ENCODE data around the gene NNMT.
"Not testable (repeated sequence)": the region's sequence is repeated elsewhere in the genome, so short reads cannot be mapped to it uniquely, and the experiment has no call there.

NNMT gene

GRCh38 chr11:114311946-114312345 lies 15.7 kb downstream of the NNMT start:
- DNase-seq = no peak

- no peak for DNase-seq
Observed at GRCh38 chr11:114314096-114314495, 17.9 kb downstream of the NNMT start.

- DNase-seq = no peak
Observed at GRCh38 chr11:114315749-114316368, 19.7 kb downstream of the NNMT start.

- DNase-seq = no peak
Observed at GRCh38 chr11:114316980-114317786, 21.0 kb downstream of the NNMT start.

GRCh38 chr11:114317787-114318137 lies 21.6 kb downstream of the NNMT start:
- DNase-seq = no peak

- no peak for DNase-seq
Observed at GRCh38 chr11:114318361-114318760, 22.2 kb downstream of the NNMT start.

- DNase-seq = no peak
Observed at GRCh38 chr11:114319716-114320328, 23.6 kb downstream of the NNMT start.

- DNase-seq = no peak
Observed at GRCh38 chr11:114321621-114322257, 25.5 kb downstream of the NNMT start.

GRCh38 chr11:114322934-114323333 lies 26.7 kb downstream of the NNMT start:
- DNase-seq = no peak

- DNase-seq = no peak
Observed at GRCh38 chr11:114326151-114326550, 30.0 kb downstream of the NNMT start.

- DNase-seq = no peak
Observed at GRCh38 chr11:114326776-114327175, 30.6 kb downstream of the NNMT start.

- no peak for DNase-seq
Observed at GRCh38 chr11:114330373-114330772, 34.2 kb downstream of the NNMT start.

- DNase-seq = peak; percentile 51 to 75 (median 67)
Observed at GRCh38 chr11:114340311-114341131, 44.3 kb downstream of the NNMT start.

- DNase-seq = not testable (repeated sequence)
Observed at GRCh38 chr11:114341667-114342066, 45.5 kb downstream of the NNMT start.

- DNase-seq = no peak
Observed at GRCh38 chr11:114342476-114342875, 46.3 kb downstream of the NNMT start.

GRCh38 chr11:114343020-114343419 lies 46.8 kb downstream of the NNMT start:
- DNase-seq = no peak

- DNase-seq = no peak
Observed at GRCh38 chr11:114343493-114343892, 47.3 kb downstream of the NNMT start.

- DNase-seq = no peak
Observed at GRCh38 chr11:114344494-114344893, 48.3 kb downstream of the NNMT start.

GRCh38 chr11:114345575-114346222 lies 49.5 kb downstream of the NNMT start:
- no peak for DNase-seq

- peak in 3 of 4 experiments; percentile 5 to 33 (median 27) for DNase-seq
Observed at GRCh38 chr11:114346709-114347141, 50.5 kb downstream of the NNMT start.
